ENCODE results near the gene SEC31A.
"Not testable (repeated sequence)": the region's sequence is repeated elsewhere in the genome, so short reads cannot be mapped to it uniquely, and the experiment has no call there.

Gene SEC31A

DNA sequence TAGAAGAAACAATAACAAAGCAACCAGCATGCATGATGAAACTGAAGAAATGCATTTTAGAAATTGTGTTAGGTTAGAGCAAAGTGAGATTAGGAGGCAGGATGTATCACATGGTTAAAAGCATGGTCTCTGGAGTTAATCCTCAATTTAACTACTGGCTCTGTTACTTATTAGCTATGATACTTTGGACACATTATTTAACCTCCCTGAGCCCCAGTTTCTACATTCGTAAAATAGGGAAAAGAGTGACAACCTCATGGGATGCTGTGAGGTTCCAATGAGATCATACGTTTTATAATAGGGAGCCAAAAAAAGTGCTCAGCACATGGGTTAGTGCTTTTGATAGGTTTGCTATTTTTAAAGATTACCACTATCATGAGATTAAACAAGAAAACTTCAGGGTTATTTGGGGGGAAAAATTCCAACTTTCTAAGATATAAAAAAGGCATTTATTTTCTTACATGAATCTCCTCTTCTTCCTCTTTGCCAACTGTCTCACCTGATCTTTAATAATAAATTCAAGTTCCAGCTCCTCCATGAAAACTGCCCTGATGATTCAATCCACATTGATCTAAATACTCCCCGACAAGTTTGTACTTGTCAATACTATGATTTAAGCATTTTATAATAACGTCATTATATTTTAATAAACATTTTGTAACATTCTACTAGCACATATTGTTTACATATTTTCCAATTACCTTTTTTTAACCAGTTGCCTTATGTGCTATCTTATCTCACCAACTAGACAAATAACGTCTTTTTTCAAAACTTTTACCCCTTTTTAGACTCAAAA, 4.6 kb downstream of the SEC31A start:
- Histone ChIP-seq H3K36me3 (replicated peaks; ENCODE audit: low read depth, low read length) (peaks cover 5% of the 10 kb centered on the region), H3K4me3 (ENCODE audit: low read length) (no peak overlapping the region), H3K27me3 (ENCODE audit: low read depth, low read length) (no peaks in the 10 kb centered on the region), H3K9ac (ENCODE audit: low read length) (no peak overlapping the region), H3K27ac (ENCODE audit: low read length) (no peak overlapping the region), H3K4me1 (ENCODE audit: low read length) (peaks cover 6% of the 10 kb centered on the region; the same call in 1 of the 2 replicates), H3K79me2 (ENCODE audit: low read length) (peaks cover 94% of the 10 kb centered on the region), H3K9me3 (ENCODE audit: insufficient read depth, low read length) (no peaks in the 10 kb centered on the region), H4K20me1 (ENCODE audit: insufficient read depth, low read length) (peaks cover 50% of the 10 kb centered on the region), H2AFZ (ENCODE audit: low read depth, low read length) (no peak overlapping the region), H3K4me2 (ENCODE audit: low read length) (no peak overlapping the region)
- TF ChIP-seq CTCF (IDR thresholded peaks at IDR 0.05; ENCODE audit: low read depth, low read length) (no peak), EZH2phosphoT487 (IDR thresholded peaks at IDR 0.05; ENCODE audit: low read depth) (no peak)

GRCh38 chr4:82885410-82885809, 5.5 kb downstream of the SEC31A start:
- H3K79me2 ChIP-seq (ENCODE audit: low read length) = peaks cover 95% of the 10 kb centered on the region
- H4K20me1 ChIP-seq (ENCODE audit: insufficient read depth, low read length) = peaks cover 50% of the 10 kb centered on the region
- TF ChIP-seq CTCF (IDR thresholded peaks at IDR 0.05; ENCODE audit: low read depth, low read length) (no peak), EZH2phosphoT487 (IDR thresholded peaks at IDR 0.05; ENCODE audit: low read depth) (no peak)
- H3K4me1 ChIP-seq (ENCODE audit: low read length) = peaks cover 6% of the 10 kb centered on the region; the same call in 1 of the 2 replicates
- H3K27me3 ChIP-seq (ENCODE audit: low read depth, low read length) = no peaks in the 10 kb centered on the region
- H3K27ac ChIP-seq (ENCODE audit: low read length) = no peak overlapping the region
- H3K9me3 ChIP-seq (ENCODE audit: insufficient read depth, low read length) = no peaks in the 10 kb centered on the region
- peaks cover 9% of the 10 kb centered on the region for H3K36me3 ChIP-seq (replicated peaks; ENCODE audit: low read depth, low read length)
- H3K4me3 ChIP-seq (ENCODE audit: low read length) = no peak overlapping the region
- H3K9ac ChIP-seq (ENCODE audit: low read length) = no peak overlapping the region
- H2AFZ ChIP-seq (ENCODE audit: low read depth, low read length) = no peak overlapping the region
- no peak overlapping the region for H3K4me2 ChIP-seq (ENCODE audit: low read length)

DNA sequence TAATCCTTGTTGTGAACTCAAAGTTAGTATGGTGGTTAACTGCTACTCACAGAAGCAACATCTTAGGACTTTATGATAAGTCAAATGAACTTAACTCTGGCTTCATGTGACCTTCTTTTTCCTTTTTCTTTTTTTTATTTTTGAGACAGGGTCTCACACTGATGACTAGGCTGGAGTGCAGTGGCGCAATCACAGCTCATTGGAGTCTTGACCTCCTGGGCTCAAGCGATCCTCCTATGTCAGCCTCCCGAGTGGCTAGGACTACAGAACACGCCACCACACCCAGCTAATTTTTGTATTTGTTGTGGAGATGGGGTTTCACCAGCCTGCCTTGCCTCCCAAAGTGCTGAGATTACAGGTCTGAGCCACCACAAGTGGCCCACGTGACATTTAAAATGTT, 22.4 kb downstream of the SEC31A start:
- no peak overlapping the region for H3K9ac ChIP-seq (ENCODE audit: low read length)
- no peaks in the 10 kb centered on the region for H4K20me1 ChIP-seq (ENCODE audit: insufficient read depth, low read length)
- H3K9me3 ChIP-seq (ENCODE audit: insufficient read depth, low read length) = no peaks in the 10 kb centered on the region
- no peak overlapping the region for H3K4me3 ChIP-seq (ENCODE audit: low read length)
- H3K27me3 ChIP-seq (ENCODE audit: low read depth, low read length) = no peaks in the 10 kb centered on the region
- peaks cover 43% of the 10 kb centered on the region for H3K36me3 ChIP-seq (replicated peaks; ENCODE audit: low read depth, low read length)
- H3K27ac ChIP-seq (ENCODE audit: low read length) = no peak overlapping the region
- no peak overlapping the region for H2AFZ ChIP-seq (ENCODE audit: low read depth, low read length)
- H3K79me2 ChIP-seq (ENCODE audit: low read length) = no peaks in the 10 kb centered on the region
- H3K4me2 ChIP-seq (ENCODE audit: low read length) = no peak overlapping the region
- TF ChIP-seq CTCF (IDR thresholded peaks at IDR 0.05; ENCODE audit: low read depth, low read length) (no peak), EZH2phosphoT487 (IDR thresholded peaks at IDR 0.05; ENCODE audit: low read depth) (no peak)
- peaks cover 11% of the 10 kb centered on the region for H3K4me1 ChIP-seq (ENCODE audit: low read length)

GRCh38 chr4:82866706-82867385, 24.1 kb downstream of the SEC31A start:
- peaks cover 48% of the 10 kb centered on the region for H3K36me3 ChIP-seq (replicated peaks; ENCODE audit: low read depth, low read length)

DNA sequence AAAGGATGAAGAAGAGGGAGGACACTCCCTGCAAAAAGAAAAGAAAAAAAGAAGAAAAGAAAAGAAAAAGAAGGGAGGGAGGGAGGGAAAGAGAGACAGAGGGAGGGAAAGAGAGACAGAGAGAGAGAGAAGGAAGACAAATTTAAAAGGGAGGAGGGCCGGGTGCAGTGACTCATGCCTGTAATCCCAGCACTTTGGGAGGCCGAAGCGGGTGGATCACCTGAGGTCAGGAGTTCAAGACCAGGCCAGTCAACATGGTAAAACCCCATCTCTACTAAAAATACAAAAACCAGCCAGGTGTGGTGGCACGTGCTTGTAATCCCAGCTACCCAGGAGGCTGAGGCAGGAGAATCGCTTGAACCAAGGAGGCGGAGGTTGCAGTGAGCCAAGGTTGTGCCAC, 24.9 kb downstream of the SEC31A start:
- H3K27me3 ChIP-seq (ENCODE audit: low read depth, low read length); H3K9ac ChIP-seq (ENCODE audit: low read length); H3K4me3 ChIP-seq (ENCODE audit: low read length); H4K20me1 ChIP-seq (ENCODE audit: insufficient read depth, low read length); H3K27ac ChIP-seq (ENCODE audit: low read length); H3K9me3 ChIP-seq (ENCODE audit: insufficient read depth, low read length); H2AFZ ChIP-seq (ENCODE audit: low read depth, low read length); H3K79me2 ChIP-seq (ENCODE audit: low read length); H3K4me2 ChIP-seq (ENCODE audit: low read length): not testable (repeated sequence)
- peaks cover 50% of the 10 kb centered on the region for H3K36me3 ChIP-seq (replicated peaks; ENCODE audit: low read depth, low read length)
- peaks cover 11% of the 10 kb centered on the region for H3K4me1 ChIP-seq (ENCODE audit: low read length)

More at GRCh38 chr4:82866706-82867385, 24.1 kb downstream of the SEC31A start:
- H4K20me1 ChIP-seq (ENCODE audit: insufficient read depth, low read length) = no peaks in the 10 kb centered on the region
- no peaks in the 10 kb centered on the region for H3K79me2 ChIP-seq (ENCODE audit: low read length)
- H3K4me3 ChIP-seq (ENCODE audit: low read length) = no peak overlapping the region
- no peaks in the 10 kb centered on the region for H3K9me3 ChIP-seq (ENCODE audit: insufficient read depth, low read length)
- TF ChIP-seq EZH2phosphoT487 (IDR thresholded peaks at IDR 0.05; ENCODE audit: low read depth) = no peak
- no peak for TF ChIP-seq CTCF (IDR thresholded peaks at IDR 0.05; ENCODE audit: low read depth, low read length)
- no peak overlapping the region for H3K4me2 ChIP-seq (ENCODE audit: low read length)
- H3K9ac ChIP-seq (ENCODE audit: low read length) = no peak overlapping the region
- peaks cover 11% of the 10 kb centered on the region for H3K4me1 ChIP-seq (ENCODE audit: low read length)
- H2AFZ ChIP-seq (ENCODE audit: low read depth, low read length) = no peak overlapping the region
- H3K27ac ChIP-seq (ENCODE audit: low read length) = no peak overlapping the region
- H3K27me3 ChIP-seq (ENCODE audit: low read depth, low read length) = no peaks in the 10 kb centered on the region

Measured in OCI-LY3 (cell line).